ENCODE measurements around the gene BHLHE23.
"Not testable (repeated sequence)": the region's sequence is repeated elsewhere in the genome, so short reads cannot be mapped to it uniquely, and the experiment has no call there.

Gene BHLHE23

DNA sequence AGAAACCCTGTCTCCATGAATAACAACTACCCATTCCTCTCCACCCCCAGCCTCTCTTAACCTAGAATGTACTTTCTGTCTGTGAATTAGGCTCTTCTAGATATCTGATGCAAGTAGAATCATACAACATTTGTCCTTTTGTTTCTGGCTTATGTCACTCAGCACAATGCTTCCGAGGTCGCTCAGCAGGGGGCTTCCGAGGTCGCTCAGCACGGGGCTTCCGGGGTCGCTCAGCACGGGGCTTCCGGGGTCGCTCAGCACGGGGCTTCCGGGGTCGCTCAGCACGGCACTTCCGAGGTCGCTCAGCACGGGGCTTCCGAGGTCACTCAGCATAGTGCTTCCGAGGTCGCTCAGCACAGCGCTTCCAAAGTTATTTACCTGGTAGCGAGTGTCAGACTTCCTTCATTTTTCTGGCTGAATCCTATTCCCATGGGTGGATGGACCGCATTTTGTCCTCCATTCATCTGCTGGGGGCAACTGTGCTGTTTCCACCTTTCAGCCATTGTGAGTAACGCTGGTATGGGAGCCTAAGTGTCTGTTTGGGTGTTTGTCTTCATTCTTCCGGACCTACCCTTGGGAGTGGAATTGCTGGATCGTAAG is 31.0 kb upstream of the BHLHE23 start:
- no peak for ATAC-seq (ENCODE audit: insufficient read depth, low read depth)
- Histone ChIP-seq H4K20me1 (ENCODE audit: insufficient read depth, low read length) (peaks cover 51% of the 10 kb centered on the region), H3K4me3 (ENCODE audit: low read depth in 1 of 2, low read length in 2 of 2) (no peak overlapping the region), H3K9ac (ENCODE audit: low read depth, low read length) (no peak overlapping the region), H3K9me3 (ENCODE audit: insufficient read depth, low read length, severe bottlenecking) (no peaks in the 10 kb centered on the region), H3K79me2 (ENCODE audit: insufficient read depth, low read length) (peaks cover 2% of the 10 kb centered on the region; the same call in 1 of the 2 replicates), H3K27me3 (ENCODE audit: insufficient read depth, low read length, poor library complexity) (no peaks in the 10 kb centered on the region), H3K4me2 (ENCODE audit: insufficient read depth, low read length) (no peak overlapping the region), H2AFZ (ENCODE audit: low read depth, low read length) (no peak overlapping the region), H3K36me3 (ENCODE audit: insufficient read depth, low read length) (peaks cover 11% of the 10 kb centered on the region; the same call in 1 of the 2 replicates), H3K4me1 (ENCODE audit: insufficient read depth, low read length) (no peaks in the 10 kb centered on the region), H3K27ac (ENCODE audit: low read length) (no peak overlapping the region)
- TF ChIP-seq CTCF (IDR thresholded peaks at IDR 0.05; ENCODE audit: borderline replicate concordance, extremely low read depth, low read length, poor library complexity, severe bottlenecking): no peak
- TF ChIP-seq EZH2 (IDR thresholded peaks at IDR 0.05; ENCODE audit: borderline replicate concordance, low read depth, low read length, severe bottlenecking): no peak
- no peak for DNase-seq

DNA sequence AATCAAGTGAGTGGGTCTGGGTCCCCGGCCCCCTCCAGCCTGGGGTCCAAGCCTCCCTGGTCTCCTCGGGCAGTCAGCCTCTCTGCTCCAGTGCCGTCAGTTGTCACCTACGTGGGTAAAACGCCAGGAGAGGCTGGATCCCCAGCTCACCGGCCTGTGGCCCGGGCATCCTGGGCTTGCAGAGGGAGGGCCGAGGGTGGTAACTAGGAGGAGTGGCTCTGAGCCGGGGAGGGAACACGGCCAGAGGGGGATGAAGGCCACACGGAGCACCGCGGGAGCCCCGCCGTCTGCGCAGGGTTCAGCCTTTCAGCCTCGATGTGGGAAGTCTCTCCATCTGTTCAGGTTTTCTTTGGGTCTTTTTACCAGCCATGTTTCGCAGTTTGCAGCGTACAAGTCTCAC is 29.5 kb upstream of the BHLHE23 start:
- DNase-seq: no peak

DNA sequence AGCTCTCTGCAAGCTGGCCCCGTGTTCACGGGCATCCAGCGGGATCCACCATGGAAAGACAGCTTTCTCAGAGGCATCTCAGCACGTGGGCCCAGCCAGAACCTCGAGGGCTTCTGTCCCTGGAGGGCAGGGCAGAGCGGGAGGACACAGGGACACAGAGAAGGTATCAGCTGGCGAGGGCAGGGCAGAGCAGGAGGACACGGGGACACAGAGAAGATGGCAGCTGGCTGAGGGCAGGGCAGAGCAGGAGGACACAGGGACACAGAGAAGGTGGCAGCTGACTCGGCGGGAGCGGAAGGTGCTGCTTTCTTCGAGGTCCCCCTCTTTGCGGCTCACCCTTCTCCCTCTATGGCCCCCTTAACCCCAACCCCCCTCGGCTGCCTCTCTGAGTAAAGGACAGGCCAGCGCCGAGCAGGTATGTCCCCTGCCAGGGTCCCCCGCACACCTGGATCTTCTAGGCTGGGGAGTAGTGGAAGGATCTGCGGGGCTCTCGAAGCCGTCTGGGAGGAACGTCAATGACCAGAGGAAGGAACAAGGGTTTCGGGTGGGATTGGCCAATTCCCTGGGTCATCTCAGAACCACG is 28.9 kb upstream of the BHLHE23 start:
- ATAC-seq (ENCODE audit: insufficient read depth, low read depth): peak; percentile 20; the same call in 1 of the 3 replicates
- Histone ChIP-seq H3K27me3 (ENCODE audit: insufficient read depth, low read length, poor library complexity) (no peaks in the 10 kb centered on the region), H3K4me3 (ENCODE audit: low read depth in 1 of 2, low read length in 2 of 2) (no peak overlapping the region), H3K79me2 (ENCODE audit: insufficient read depth, low read length) (no peaks in the 10 kb centered on the region), H3K27ac (ENCODE audit: low read length) (no peak overlapping the region), H2AFZ (ENCODE audit: low read depth, low read length) (no peak overlapping the region), H3K9ac (ENCODE audit: low read depth, low read length) (no peak overlapping the region), H3K4me2 (ENCODE audit: insufficient read depth, low read length) (no peak overlapping the region), H4K20me1 (ENCODE audit: insufficient read depth, low read length) (peaks cover 60% of the 10 kb centered on the region), H3K4me1 (ENCODE audit: insufficient read depth, low read length) (no peaks in the 10 kb centered on the region), H3K9me3 (ENCODE audit: insufficient read depth, low read length, severe bottlenecking) (no peaks in the 10 kb centered on the region), H3K36me3 (ENCODE audit: insufficient read depth, low read length) (peaks cover 17% of the 10 kb centered on the region)
- TF ChIP-seq CTCF (IDR thresholded peaks at IDR 0.05; ENCODE audit: borderline replicate concordance, extremely low read depth, low read length, poor library complexity, severe bottlenecking): no peak
- TF ChIP-seq EZH2 (IDR thresholded peaks at IDR 0.05; ENCODE audit: borderline replicate concordance, low read depth, low read length, severe bottlenecking): no peak
- no peak for DNase-seq

More for the DNA sequence above, 29.5 kb upstream of the BHLHE23 start:
- no peaks in the 10 kb centered on the region for H3K9me3 ChIP-seq (ENCODE audit: insufficient read depth, low read length, severe bottlenecking)
- no peaks in the 10 kb centered on the region for H3K4me1 ChIP-seq (ENCODE audit: insufficient read depth, low read length)
- no peak for TF ChIP-seq CTCF (IDR thresholded peaks at IDR 0.05; ENCODE audit: borderline replicate concordance, extremely low read depth, low read length, poor library complexity, severe bottlenecking)
- no peak for TF ChIP-seq EZH2 (IDR thresholded peaks at IDR 0.05; ENCODE audit: borderline replicate concordance, low read depth, low read length, severe bottlenecking)
- no peak overlapping the region for H3K27ac ChIP-seq (ENCODE audit: low read length)
- no peak for ATAC-seq (ENCODE audit: insufficient read depth, low read depth)
- H3K4me2 ChIP-seq (ENCODE audit: insufficient read depth, low read length): no peak overlapping the region
- H3K79me2 ChIP-seq (ENCODE audit: insufficient read depth, low read length): no peaks in the 10 kb centered on the region
- no peak overlapping the region for H3K9ac ChIP-seq (ENCODE audit: low read depth, low read length)
- H3K36me3 ChIP-seq (ENCODE audit: insufficient read depth, low read length): peaks cover 17% of the 10 kb centered on the region
- H2AFZ ChIP-seq (ENCODE audit: low read depth, low read length): no peak overlapping the region
- peaks cover 59% of the 10 kb centered on the region for H4K20me1 ChIP-seq (ENCODE audit: insufficient read depth, low read length)
- H3K4me3 ChIP-seq (ENCODE audit: low read depth in 1 of 2, low read length in 2 of 2): no peak overlapping the region
- H3K27me3 ChIP-seq (ENCODE audit: insufficient read depth, low read length, poor library complexity): no peaks in the 10 kb centered on the region

GRCh38 chr20:63034710-63035602 is 28.2 kb upstream of the BHLHE23 start:
- H3K79me2 ChIP-seq (ENCODE audit: insufficient read depth, low read length); H3K4me2 ChIP-seq (ENCODE audit: insufficient read depth, low read length); H3K4me1 ChIP-seq (ENCODE audit: insufficient read depth, low read length); H3K9me3 ChIP-seq (ENCODE audit: insufficient read depth, low read length, severe bottlenecking); H3K27me3 ChIP-seq (ENCODE audit: insufficient read depth, low read length, poor library complexity); H3K27ac ChIP-seq (ENCODE audit: low read length); H3K4me3 ChIP-seq (ENCODE audit: low read depth in 1 of 2, low read length in 2 of 2); H3K9ac ChIP-seq (ENCODE audit: low read depth, low read length); DNase-seq; H2AFZ ChIP-seq (ENCODE audit: low read depth, low read length): not testable (repeated sequence)
- Histone ChIP-seq H4K20me1 (ENCODE audit: insufficient read depth, low read length) (peaks cover 61% of the 10 kb centered on the region), H3K36me3 (ENCODE audit: insufficient read depth, low read length) (peaks cover 21% of the 10 kb centered on the region)
- peak; percentile 8; the same call in 1 of the 3 replicates for ATAC-seq (ENCODE audit: insufficient read depth, low read depth)
